Activated CD4-positive, alpha-beta memory T cell treated with anti-CD3 and anti-CD28 coated beads, Interleukin-2, amount 10 ng/mL, durations not matched to agents 7 days and 5 days (primary cell): ENCODE results near the gene DMRT1. TPM values are rescaled to one million over a fixed set of nuclear protein-coding genes. Genes with fewer than 3 reads are reported as not detected.
A peak's percentile ranks its signal among the peaks of the same experiment; 100 is the strongest.

Experiments
- CTCF ChIA-PET: fragments of 350-600 bp; sonication (Branson Sonifier 250); formaldehyde crosslinking; loops from one replicate; lab custom pipeline; 2021; ENCODE audit warnings: antibody characterized with exemption, inconsistent platforms; lab: Charles Lee
- POLR2A ChIA-PET: fragments of 350-600 bp; sonication (Branson Sonifier 250); formaldehyde crosslinking; loops from one replicate; lab custom pipeline; 2021; ENCODE audit warnings: antibody characterized with exemption; lab: Charles Lee
- DNase-seq: peaks from one replicate; pipeline ENCODE4 v3.0.0-alpha.2; 2020
- H3K27ac Mint-ChIP-seq: one replicate; pipeline ENCODE4 v1.8.0; 2021; ENCODE audit warnings: mild to moderate bottlenecking, mixed read lengths
- H3K27me3 Mint-ChIP-seq: one replicate; pipeline ENCODE4 v1.8.0; 2021; ENCODE audit warnings: mixed read lengths
- H3K36me3 Mint-ChIP-seq: one replicate; pipeline ENCODE4 v1.8.0; 2021; ENCODE audit warnings: low read depth, mixed read lengths
- H3K4me1 Mint-ChIP-seq: one replicate; pipeline ENCODE4 v1.8.0; 2021; ENCODE audit warnings: mixed read lengths
- H3K4me3 Mint-ChIP-seq: one replicate; pipeline ENCODE4 v1.8.0; 2021; ENCODE audit warnings: mild to moderate bottlenecking, mixed read lengths
- H3K9me3 Mint-ChIP-seq: one replicate; pipeline ENCODE4 v1.8.0; 2021; ENCODE audit warnings: mixed read lengths
- total RNA-seq, 2 experiments: library from RNA; stranded (reverse); gene quantifications; one replicate each; pipeline ENCODE4 v1.2.3, GENCODE V29; 2021

DMRT1 gene
- total RNA-seq, 2 experiments from 2014 or later: not detected

DNA sequence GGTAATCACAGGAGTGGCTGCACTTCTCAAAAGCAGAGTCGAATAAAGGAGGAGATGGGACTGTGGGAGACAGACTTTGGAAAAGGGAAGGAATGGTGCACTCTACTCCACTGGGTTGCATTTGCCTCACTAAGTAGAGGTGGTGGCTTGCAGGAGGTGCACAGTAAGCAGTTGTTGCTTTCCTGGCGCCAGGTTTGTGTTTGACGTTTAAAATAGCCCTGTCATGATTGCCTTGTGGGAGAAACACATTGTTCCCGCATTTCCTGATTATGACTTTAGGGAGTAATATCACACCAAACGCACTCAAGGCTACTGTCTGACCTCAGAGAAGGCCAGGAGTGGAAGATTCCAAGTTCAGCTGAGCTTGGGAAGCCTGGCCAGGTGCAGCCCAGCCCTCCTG lies 36.7 kb downstream of the DMRT1 start:
- CTCF ChIA-PET: interaction anchor here (1.0 to 1.3 kb wide), 4 partner anchors 9 to 131 kb away, joined by 3 to 4 read pairs (median 4); no protein-coding TSS in a partner anchor
- Mint-ChIP-seq H3K27me3 (peaks cover 26% of the 10 kb centered on the region), H3K27ac (no peak overlapping the region), H3K4me3 (no peak overlapping the region), H3K36me3 (no peaks in the 10 kb centered on the region), H3K4me1 (no peaks in the 10 kb centered on the region), H3K9me3 (no peaks in the 10 kb centered on the region)
- DNase-seq: no peak
- POLR2A ChIA-PET: no interaction called here

- H3K27ac Mint-ChIP-seq: no peak overlapping the region
- ChIA-PET CTCF (interaction anchor here (0.6 to 1.0 kb wide), 2 partner anchors 14 to 525 kb away, joined by 3 read pairs; no protein-coding TSS in a partner anchor), POLR2A (no interaction called here)
- H3K9me3 Mint-ChIP-seq: no peaks in the 10 kb centered on the region
- H3K4me1 Mint-ChIP-seq: no peaks in the 10 kb centered on the region
- H3K27me3 Mint-ChIP-seq: peaks cover 25% of the 10 kb centered on the region
- DNase-seq: no peak
- H3K36me3 Mint-ChIP-seq: no peaks in the 10 kb centered on the region
- H3K4me3 Mint-ChIP-seq: no peak overlapping the region
Observed at GRCh38 chr9:880725-881124, 39.2 kb downstream of the DMRT1 start.

DNA sequence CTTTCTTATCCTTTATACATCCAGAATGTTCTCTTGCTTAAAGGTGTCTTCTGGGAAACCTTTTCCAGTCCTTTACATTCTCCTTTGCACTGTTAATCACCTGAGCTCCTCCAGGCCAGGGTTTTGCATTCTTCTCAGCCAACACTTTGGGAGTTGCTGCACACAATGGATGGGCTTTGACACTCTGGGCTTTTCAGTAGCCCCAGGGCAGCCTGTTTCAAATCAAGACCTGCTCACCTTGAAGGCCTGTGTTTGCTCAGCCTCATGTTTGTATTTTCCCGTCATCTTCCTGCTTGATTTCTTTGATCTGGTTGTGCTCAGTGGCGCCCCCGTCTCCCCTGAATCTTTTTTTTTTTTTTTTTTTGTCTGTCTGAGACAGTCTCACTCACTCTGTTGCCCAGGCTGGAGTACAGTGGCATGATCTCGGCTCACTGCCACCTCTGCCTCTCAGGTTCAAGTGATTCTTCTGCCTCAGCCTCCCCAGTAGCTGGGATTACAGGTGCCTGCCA lies 41.0 kb downstream of the DMRT1 start:
- H3K9me3 Mint-ChIP-seq: no peaks in the 10 kb centered on the region
- H3K27ac Mint-ChIP-seq: no peak overlapping the region
- H3K4me3 Mint-ChIP-seq: no peak overlapping the region
- H3K36me3 Mint-ChIP-seq: no peaks in the 10 kb centered on the region
- no peak for DNase-seq
- H3K4me1 Mint-ChIP-seq: no peaks in the 10 kb centered on the region
- H3K27me3 Mint-ChIP-seq: peaks cover 25% of the 10 kb centered on the region
- ChIA-PET POLR2A (no interaction called here), CTCF (no interaction called here)

GRCh38 chr9:883011-883410 lies 41.5 kb downstream of the DMRT1 start:
- DNase-seq: no peak
- H3K4me1 Mint-ChIP-seq: no peaks in the 10 kb centered on the region
- H3K4me3 Mint-ChIP-seq: no peak overlapping the region
- H3K36me3 Mint-ChIP-seq: no peaks in the 10 kb centered on the region
- no peak overlapping the region for H3K27ac Mint-ChIP-seq
- H3K9me3 Mint-ChIP-seq: no peaks in the 10 kb centered on the region
- CTCF ChIA-PET: no interaction called here
- H3K27me3 Mint-ChIP-seq: peaks cover 26% of the 10 kb centered on the region
- POLR2A ChIA-PET: no interaction called here

- ChIA-PET CTCF (no interaction called here), POLR2A (no interaction called here)
Observed at GRCh38 chr9:886886-887285, 45.4 kb downstream of the DMRT1 start.

DNA sequence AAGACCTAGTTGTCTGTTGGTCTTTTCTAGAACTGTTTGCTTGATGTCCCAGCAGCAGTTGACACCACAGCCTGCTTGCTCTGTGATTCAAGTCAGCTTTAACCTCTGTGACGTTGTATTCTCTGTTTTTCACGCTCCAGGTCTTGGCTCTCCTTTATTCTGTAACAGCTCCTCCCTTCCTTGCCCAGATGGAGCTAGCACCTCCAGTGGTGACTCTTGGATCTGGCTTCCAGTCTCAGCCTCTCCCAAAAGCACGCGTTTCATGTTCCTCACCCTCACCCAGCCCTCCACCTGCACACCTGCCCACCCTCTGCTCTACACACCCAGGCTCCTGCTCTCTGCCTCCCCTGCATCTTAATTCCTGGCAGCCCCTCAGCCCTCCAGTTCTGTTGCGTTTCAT lies 50.6 kb downstream of the DMRT1 start:
- Mint-ChIP-seq H3K4me3 (no peak overlapping the region), H3K27ac (no peak overlapping the region), H3K9me3 (no peaks in the 10 kb centered on the region), H3K36me3 (no peaks in the 10 kb centered on the region), H3K27me3 (peaks cover 5% of the 10 kb centered on the region), H3K4me1 (peaks cover 8% of the 10 kb centered on the region)
- ChIA-PET CTCF (interaction anchor here (0.9 to 7.8 kb wide), 6 partner anchors 14 to 118 kb away, joined by 3 to 78 read pairs (median 5); no protein-coding TSS in a partner anchor), POLR2A (no interaction called here)
- no peak for DNase-seq

More at GRCh38 chr9:886886-887285, 45.4 kb downstream of the DMRT1 start:
- Mint-ChIP-seq H3K4me3 (no peak overlapping the region), H3K27me3 (peaks cover 11% of the 10 kb centered on the region), H3K27ac (no peak overlapping the region), H3K36me3 (no peaks in the 10 kb centered on the region), H3K4me1 (no peaks in the 10 kb centered on the region), H3K9me3 (no peaks in the 10 kb centered on the region)
- no peak for DNase-seq

- CTCF ChIA-PET: interaction anchor here (0.6 to 7.8 kb wide), 8 partner anchors 16 to 143 kb away, joined by 3 to 78 read pairs (median 4); no protein-coding TSS in a partner anchor
- H3K36me3 Mint-ChIP-seq: no peaks in the 10 kb centered on the region
Observed at GRCh38 chr9:893115-893514, 51.6 kb downstream of the DMRT1 start.

GRCh38 chr9:893843-894420 lies 52.4 kb downstream of the DMRT1 start:
- peak; percentile 54 for DNase-seq
- Mint-ChIP-seq H3K27me3 (peaks cover 11% of the 10 kb centered on the region), H3K4me3 (no peak overlapping the region), H3K36me3 (no peaks in the 10 kb centered on the region), H3K9me3 (no peaks in the 10 kb centered on the region), H3K27ac (no peak overlapping the region), H3K4me1 (peaks cover 8% of the 10 kb centered on the region)
- ChIA-PET CTCF (interaction anchor here (0.5 to 7.8 kb wide), 10 partner anchors 13 to 678 kb away, joined by 3 to 78 read pairs (median 4); no protein-coding TSS in a partner anchor), POLR2A (no interaction called here)

More at GRCh38 chr9:893115-893514, 51.6 kb downstream of the DMRT1 start:
- Mint-ChIP-seq H3K4me3 (no peak overlapping the region), H3K27me3 (peaks cover 8% of the 10 kb centered on the region), H3K4me1 (peaks cover 8% of the 10 kb centered on the region), H3K9me3 (no peaks in the 10 kb centered on the region), H3K27ac (no peak overlapping the region)
- DNase-seq: no peak
- POLR2A ChIA-PET: no interaction called here

DNA sequence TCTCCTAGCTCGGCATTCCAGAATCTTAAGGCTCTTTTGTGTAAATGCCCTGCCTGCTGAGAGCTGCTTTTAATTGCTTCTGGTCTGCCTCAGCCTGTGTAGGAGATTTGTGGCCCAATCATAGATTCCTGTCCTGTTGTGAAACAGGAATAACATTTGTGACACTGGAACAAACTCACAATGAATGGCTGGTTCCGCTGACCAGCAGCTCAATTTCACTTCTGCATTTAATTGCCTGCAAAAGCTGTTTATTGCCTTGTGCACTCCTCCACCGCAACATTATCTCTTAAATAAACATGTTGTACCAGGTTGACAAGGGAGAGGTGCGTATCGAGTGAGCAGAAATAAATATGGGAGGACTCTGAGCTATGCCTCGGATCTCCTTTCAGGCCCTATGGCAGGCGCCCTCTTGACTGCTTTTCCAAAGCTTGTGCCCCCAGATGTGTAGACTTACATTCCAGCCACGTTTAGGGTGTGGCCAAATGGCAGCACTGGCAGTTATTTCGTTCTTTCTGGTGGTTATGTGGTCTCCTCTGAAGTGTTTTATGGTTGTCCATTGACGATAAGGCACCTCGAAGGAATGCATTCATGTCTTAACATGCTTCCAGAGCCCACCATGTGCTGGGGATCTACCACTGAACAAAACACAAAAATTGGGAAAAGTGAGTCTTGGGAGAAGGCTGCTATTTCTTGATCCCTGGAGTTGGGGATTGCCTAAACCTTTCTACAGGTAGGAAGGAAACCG lies 58.1 kb downstream of the DMRT1 start:
- DNase-seq: no peak
- Mint-ChIP-seq H3K9me3 (no peaks in the 10 kb centered on the region), H3K4me3 (no peak overlapping the region), H3K4me1 (no peaks in the 10 kb centered on the region), H3K27ac (no peak overlapping the region), H3K36me3 (no peaks in the 10 kb centered on the region), H3K27me3 (peaks cover 26% of the 10 kb centered on the region)
- ChIA-PET POLR2A (no interaction called here), CTCF (interaction anchor here (1.2 kb wide), 2 partner anchors 105 to 111 kb away, joined by 3 to 4 read pairs; no protein-coding TSS in a partner anchor)

DNA sequence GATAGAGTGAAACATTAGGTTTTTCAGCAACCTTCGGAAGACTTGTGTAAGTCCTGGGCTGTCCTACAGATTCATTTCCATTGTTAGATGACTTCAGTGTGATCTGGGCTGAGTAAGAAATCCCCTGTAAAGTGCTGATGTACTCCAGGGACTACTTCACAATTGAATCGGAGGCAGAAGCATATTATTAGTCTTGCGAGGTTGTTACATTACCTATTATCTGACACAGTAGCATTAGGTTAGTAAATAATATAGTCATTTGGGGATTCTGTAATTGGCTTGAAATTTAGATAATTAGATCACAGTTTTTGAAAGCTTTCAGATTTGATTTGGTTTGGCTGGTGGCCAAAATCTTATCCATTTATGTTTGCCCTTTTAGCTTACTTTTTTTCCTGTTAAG lies 62.4 kb downstream of the DMRT1 start:
- Mint-ChIP-seq H3K4me1 (no peaks in the 10 kb centered on the region), H3K36me3 (no peaks in the 10 kb centered on the region), H3K27me3 (peaks cover 53% of the 10 kb centered on the region), H3K27ac (no peak overlapping the region), H3K4me3 (no peak overlapping the region), H3K9me3 (no peaks in the 10 kb centered on the region)
- no peak for DNase-seq
- ChIA-PET POLR2A (no interaction called here), CTCF (interaction anchor here (0.8 to 1.6 kb wide), 2 partner anchors 36 to 106 kb away, joined by 3 to 4 read pairs; no protein-coding TSS in a partner anchor)

DNA sequence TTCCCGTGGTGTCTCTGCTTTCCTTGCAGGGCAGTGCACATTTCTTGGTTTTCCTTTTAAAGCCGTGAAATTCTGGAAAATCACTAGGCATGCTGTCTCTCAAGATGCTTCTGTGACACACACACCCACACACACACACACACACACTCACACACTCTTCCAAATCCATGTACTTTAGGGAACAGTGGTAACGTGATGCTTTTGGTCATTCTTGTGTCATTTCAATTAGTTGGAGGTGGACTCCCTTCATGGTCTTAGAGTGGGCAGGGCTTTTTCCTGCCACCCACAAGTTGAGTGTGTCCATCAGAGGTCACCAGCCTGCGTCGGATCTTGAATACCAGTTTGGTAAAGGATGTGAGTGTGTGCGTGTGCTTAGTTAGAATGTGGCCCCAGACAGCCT lies 64.4 kb downstream of the DMRT1 start:
- H3K27me3 Mint-ChIP-seq: peaks cover 62% of the 10 kb centered on the region
- POLR2A ChIA-PET: no interaction called here
- H3K4me3 Mint-ChIP-seq: no peak overlapping the region
- DNase-seq: no peak
- no peaks in the 10 kb centered on the region for H3K36me3 Mint-ChIP-seq
- H3K4me1 Mint-ChIP-seq: no peaks in the 10 kb centered on the region
- H3K27ac Mint-ChIP-seq: no peak overlapping the region
- no peaks in the 10 kb centered on the region for H3K9me3 Mint-ChIP-seq
- CTCF ChIA-PET: no interaction called here

GRCh38 chr9:908536-909205 lies 67.2 kb downstream of the DMRT1 start:
- Mint-ChIP-seq H3K36me3 (no peaks in the 10 kb centered on the region), H3K4me3 (no peak overlapping the region), H3K27me3 (peaks cover 56% of the 10 kb centered on the region), H3K4me1 (no peaks in the 10 kb centered on the region), H3K27ac (no peak overlapping the region), H3K9me3 (no peaks in the 10 kb centered on the region)
- no peak for DNase-seq
- ChIA-PET CTCF (interaction anchor here (1.2 kb wide), 1 partner anchor 13 kb away, joined by 3 read pairs; no protein-coding TSS in a partner anchor), POLR2A (no interaction called here)

GRCh38 chr9:911005-911404 lies 69.5 kb downstream of the DMRT1 start:
- H3K9me3 Mint-ChIP-seq: no peaks in the 10 kb centered on the region
- no peak overlapping the region for H3K4me3 Mint-ChIP-seq
- ChIA-PET POLR2A (no interaction called here), CTCF (interaction anchor here (1.0 to 1.6 kb wide), 2 partner anchors 16 to 99 kb away, joined by 4 read pairs; no protein-coding TSS in a partner anchor)
- no peaks in the 10 kb centered on the region for H3K36me3 Mint-ChIP-seq
- H3K27ac Mint-ChIP-seq: no peak overlapping the region
- no peaks in the 10 kb centered on the region for H3K4me1 Mint-ChIP-seq
- H3K27me3 Mint-ChIP-seq: peaks cover 47% of the 10 kb centered on the region
- DNase-seq: no peak
